Chondrocyte (in vitro differentiated cells): Measurements from ENCODE around the gene DNAH9. TPM values are rescaled to one million over a fixed set of nuclear protein-coding genes. Genes with fewer than 3 reads are reported as not detected.
"Not testable (repeated sequence)": the region's sequence is repeated elsewhere in the genome, so short reads cannot be mapped to it uniquely, and the experiment has no call there.

Source experiments
- DNase-seq: peaks from one replicate; pipeline ENCODE4 v3.0.0; 2021; ENCODE audit warnings: mixed read lengths, low spot score
- H3K27ac Mint-ChIP-seq: one replicate; pipeline ENCODE4 v1.8.0; 2021; ENCODE audit warnings: mild to moderate bottlenecking, moderate library complexity, mixed read lengths; ENCODE audit not compliant: unreplicated experiment
- H3K27me3 Mint-ChIP-seq: 2 replicates; pipeline ENCODE4 v1.8.0; 2021; ENCODE audit warnings: low read depth, mixed read lengths
- H3K36me3 Mint-ChIP-seq: 2 replicates; pipeline ENCODE4 v1.8.0; 2021; ENCODE audit warnings: low read depth, mixed read lengths
- H3K4me1 Mint-ChIP-seq: 2 replicates; pipeline ENCODE4 v1.8.0; 2021; ENCODE audit warnings: low read depth, mild to moderate bottlenecking, mixed read lengths
- H3K4me3 Mint-ChIP-seq: one replicate; pipeline ENCODE4 v1.8.0; 2021; ENCODE audit warnings: mild to moderate bottlenecking, moderate library complexity, mixed read lengths; ENCODE audit not compliant: unreplicated experiment
- H3K9me3 Mint-ChIP-seq: 2 replicates; pipeline ENCODE4 v1.8.0; 2021; ENCODE audit warnings: low read depth, mixed read lengths
- total RNA-seq: library from RNA; stranded (reverse); gene quantifications from 3 replicates; pipeline ENCODE4 v1.2.1, GENCODE V29; 2021
- TF ChIP-seq, protein P1 (sequence below): fragments of 200-600 bp; sonication (generic); IDR thresholded peaks from 2 replicates; pipeline ENCODE4 v1.5.0; 2021; ENCODE audit warnings: antibody characterized with exemption, mild to moderate bottlenecking, moderate library complexity

Gene DNAH9
- total RNA-seq, 1 donor from 2014 or later = 0.37 TPM

DNA sequence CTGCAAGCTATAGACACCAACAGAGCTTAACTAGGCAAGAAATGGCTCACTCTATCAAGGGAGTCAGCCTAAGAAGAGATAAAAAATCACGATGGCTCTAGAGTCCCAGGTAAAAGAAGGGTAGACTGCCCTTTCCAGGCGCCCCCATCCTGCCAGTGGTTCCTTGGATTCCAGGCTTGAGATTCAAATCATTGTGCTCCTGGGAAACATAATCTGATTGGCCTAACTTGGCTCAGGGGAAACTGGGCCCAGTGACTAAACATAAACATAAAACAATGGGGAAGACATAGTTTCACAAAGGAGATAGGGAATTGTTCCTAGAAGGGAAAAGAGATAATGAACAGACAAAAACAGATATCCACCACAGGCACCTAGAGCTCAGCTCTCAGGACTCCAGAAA is 342.6 kb downstream of the DNAH9 start:
- no peak overlapping the region for H3K4me3 Mint-ChIP-seq
- no peak for DNase-seq
- peaks cover 9% of the 10 kb centered on the region for H3K27me3 Mint-ChIP-seq
- peaks cover 5% of the 10 kb centered on the region for H3K4me1 Mint-ChIP-seq
- H3K9me3 Mint-ChIP-seq = peaks cover 5% of the 10 kb centered on the region
- TF ChIP-seq, protein P1, sequence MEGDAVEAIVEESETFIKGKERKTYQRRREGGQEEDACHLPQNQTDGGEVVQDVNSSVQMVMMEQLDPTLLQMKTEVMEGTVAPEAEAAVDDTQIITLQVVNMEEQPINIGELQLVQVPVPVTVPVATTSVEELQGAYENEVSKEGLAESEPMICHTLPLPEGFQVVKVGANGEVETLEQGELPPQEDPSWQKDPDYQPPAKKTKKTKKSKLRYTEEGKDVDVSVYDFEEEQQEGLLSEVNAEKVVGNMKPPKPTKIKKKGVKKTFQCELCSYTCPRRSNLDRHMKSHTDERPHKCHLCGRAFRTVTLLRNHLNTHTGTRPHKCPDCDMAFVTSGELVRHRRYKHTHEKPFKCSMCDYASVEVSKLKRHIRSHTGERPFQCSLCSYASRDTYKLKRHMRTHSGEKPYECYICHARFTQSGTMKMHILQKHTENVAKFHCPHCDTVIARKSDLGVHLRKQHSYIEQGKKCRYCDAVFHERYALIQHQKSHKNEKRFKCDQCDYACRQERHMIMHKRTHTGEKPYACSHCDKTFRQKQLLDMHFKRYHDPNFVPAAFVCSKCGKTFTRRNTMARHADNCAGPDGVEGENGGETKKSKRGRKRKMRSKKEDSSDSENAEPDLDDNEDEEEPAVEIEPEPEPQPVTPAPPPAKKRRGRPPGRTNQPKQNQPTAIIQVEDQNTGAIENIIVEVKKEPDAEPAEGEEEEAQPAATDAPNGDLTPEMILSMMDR = no peak
- H3K36me3 Mint-ChIP-seq = no peaks in the 10 kb centered on the region
- H3K27ac Mint-ChIP-seq = no peak overlapping the region

DNA sequence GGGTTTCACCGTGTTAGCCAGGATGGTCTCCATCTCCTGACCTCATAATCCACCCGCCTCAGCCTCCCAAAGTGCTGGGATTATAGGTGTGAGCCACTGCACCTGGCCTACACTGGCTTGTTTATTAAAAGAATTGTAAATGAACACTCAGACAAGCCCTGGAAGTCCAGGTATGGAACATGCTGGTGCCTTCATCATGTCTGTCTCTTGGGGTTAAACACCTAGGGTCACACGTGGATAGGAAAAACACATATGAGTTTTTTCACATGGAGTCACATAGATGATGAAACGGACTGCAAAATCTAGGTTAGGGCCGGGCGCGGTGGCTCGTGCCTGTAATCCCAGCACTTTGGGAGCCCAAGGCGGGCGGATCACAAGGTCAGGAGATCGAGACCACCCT is 344.8 kb downstream of the DNAH9 start:
- H3K4me1 Mint-ChIP-seq, H3K36me3 Mint-ChIP-seq, H3K4me3 Mint-ChIP-seq, H3K27ac Mint-ChIP-seq, H3K27me3 Mint-ChIP-seq, DNase-seq, H3K9me3 Mint-ChIP-seq: not testable (repeated sequence)

DNA sequence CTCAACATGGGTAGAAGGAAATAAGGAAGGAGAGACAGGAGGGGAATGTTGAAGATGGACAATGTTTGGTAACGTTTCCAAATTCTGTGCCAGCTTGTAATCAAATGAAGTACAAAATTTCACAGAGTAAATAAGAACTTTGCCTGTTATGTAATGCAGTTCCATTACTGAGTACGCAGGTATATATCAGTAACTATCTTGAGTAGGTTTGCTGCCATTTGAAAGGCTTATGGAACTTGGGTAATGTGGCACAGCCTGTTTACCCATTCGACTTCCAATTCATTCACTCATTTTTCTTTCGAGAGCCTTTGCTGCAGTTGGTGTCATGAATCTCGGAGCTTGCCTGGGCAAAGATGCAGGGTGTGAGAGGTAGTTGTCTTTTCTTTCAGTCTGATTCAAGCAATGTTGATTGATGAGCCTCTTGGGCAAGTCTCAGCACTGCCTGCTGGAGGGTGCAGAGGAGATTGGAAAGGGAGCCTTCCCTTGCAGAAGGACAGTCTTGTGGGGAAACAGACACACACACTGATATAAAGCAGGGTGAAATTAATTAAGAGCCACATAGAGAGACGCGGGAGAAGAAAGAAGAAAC is 345.6 kb downstream of the DNAH9 start:
- Mint-ChIP-seq H3K36me3 (no peaks in the 10 kb centered on the region), H3K4me3 (no peak overlapping the region), H3K4me1 (peaks cover 10% of the 10 kb centered on the region), H3K27ac (no peak overlapping the region), H3K27me3 (peaks cover 6% of the 10 kb centered on the region), H3K9me3 (peaks cover 5% of the 10 kb centered on the region)
- DNase-seq = no peak
- TF ChIP-seq, protein P1 = no peak

DNA sequence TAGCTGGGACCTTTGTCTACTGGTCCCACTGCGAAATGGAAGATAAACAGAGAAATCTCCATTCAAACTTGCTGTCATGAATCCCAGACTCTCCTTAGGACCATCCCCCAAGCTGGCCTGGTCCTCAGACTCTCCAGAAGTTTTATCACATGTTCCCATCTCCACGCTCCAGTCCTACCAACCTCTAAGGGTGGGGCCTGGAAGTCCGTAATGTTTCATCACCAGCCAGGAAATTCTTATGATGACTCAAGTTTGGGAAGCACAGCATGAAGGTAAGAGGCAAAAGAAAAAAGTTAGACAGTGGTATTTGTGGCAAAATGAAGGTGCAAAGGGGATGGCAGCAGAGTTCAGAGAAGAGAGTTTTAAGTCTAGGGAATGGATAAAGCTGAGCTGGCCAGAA is 346.3 kb downstream of the DNAH9 start:
- Mint-ChIP-seq H3K4me1 (peaks cover 12% of the 10 kb centered on the region), H3K27me3 (peaks cover 2% of the 10 kb centered on the region), H3K36me3 (no peaks in the 10 kb centered on the region), H3K4me3 (no peak overlapping the region), H3K9me3 (peaks cover 5% of the 10 kb centered on the region), H3K27ac (no peak overlapping the region)
- no peak for DNase-seq
- TF ChIP-seq, protein P1 = no peak

DNA sequence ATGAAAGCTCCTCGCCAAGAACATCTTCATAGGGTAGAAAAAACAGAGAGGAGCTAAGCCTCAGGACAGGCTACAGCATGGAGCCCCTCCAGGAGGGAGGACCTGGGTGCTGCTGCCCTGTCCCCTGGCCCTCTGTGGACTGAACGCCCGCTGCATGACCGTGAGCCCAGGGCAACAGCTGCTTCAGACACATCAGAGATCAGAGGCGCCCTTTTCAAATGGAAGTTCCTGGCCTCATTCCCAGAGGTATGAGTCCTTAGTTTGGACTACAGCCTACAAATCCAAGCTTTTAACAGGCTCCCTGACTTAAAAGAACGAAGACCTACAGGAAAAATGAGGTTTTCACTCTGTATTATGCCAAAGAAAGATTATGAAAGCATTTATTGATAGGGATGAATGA is 350.5 kb downstream of the DNAH9 start:
- no peak overlapping the region for H3K4me3 Mint-ChIP-seq
- no peak overlapping the region for H3K27ac Mint-ChIP-seq
- DNase-seq = no peak

DNA sequence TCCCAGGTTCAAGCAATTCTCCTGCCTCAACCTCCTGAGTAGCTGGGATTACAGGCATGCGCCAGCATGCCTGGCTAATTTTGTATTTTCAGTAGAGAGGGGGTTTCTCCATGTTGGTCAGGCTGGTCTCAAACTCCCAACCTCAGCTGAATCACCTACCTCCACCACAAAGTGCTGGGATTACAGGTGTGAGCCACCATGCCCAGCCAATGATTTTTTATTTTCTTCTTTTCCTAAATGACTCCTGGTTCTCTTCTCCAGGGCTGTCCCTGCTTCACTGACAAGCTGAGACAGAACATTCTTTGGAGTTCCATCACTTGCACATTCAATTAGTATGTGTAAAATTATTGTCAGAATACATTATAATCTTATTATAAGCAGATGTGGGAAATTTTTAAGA is 351.3 kb downstream of the DNAH9 start:
- H3K9me3 Mint-ChIP-seq = peaks cover 11% of the 10 kb centered on the region

More for the DNA sequence above, 350.5 kb downstream of the DNAH9 start:
- Mint-ChIP-seq H3K27me3 (no peaks in the 10 kb centered on the region), H3K4me1 (peaks cover 12% of the 10 kb centered on the region), H3K36me3 (peaks cover 6% of the 10 kb centered on the region), H3K9me3 (peaks cover 4% of the 10 kb centered on the region)
- TF ChIP-seq, protein P1 = no peak

More for the DNA sequence above, 351.3 kb downstream of the DNAH9 start:
- H3K27me3 Mint-ChIP-seq, H3K4me3 Mint-ChIP-seq, DNase-seq, H3K27ac Mint-ChIP-seq: not testable (repeated sequence)
- Mint-ChIP-seq H3K36me3 (peaks cover 12% of the 10 kb centered on the region), H3K4me1 (peaks cover 11% of the 10 kb centered on the region)
